H1 (cell line): ENCODE data around the gene RMRP. TPM values are rescaled to one million over a fixed set of nuclear protein-coding genes. Genes with fewer than 3 reads are reported as not detected.

Source experiments
- CTCF ChIA-PET: fragments of 300-600 bp; sonication (Branson Sonifier 250); formaldehyde crosslinking; loops from one replicate; lab custom pipeline; 2021; ENCODE audit not compliant: partially characterized antibody; lab: Charles Lee
- POLR2A ChIA-PET: fragments of 300-600 bp; sonication (Branson Sonifier 250); formaldehyde crosslinking; loops from one replicate; lab custom pipeline; 2021; ENCODE audit warnings: inconsistent platforms; ENCODE audit not compliant: partially characterized antibody; lab: Charles Lee
- DNase-seq, 2 experiments: peaks; one replicate each; pipeline versions ENCODE4 v3.0.0 to v3.0.0-alpha.2; 2010 to 2022; ENCODE audit warnings: low spot score in 2 of 2, low read depth in 1 of 2, mixed read lengths in 1 of 2
- FAIRE-seq: peaks from 2 replicates; lab custom pipeline; 2011; peaks lifted over from hg19 to GRCh38; lab: Jason Lieb, UNC
- H2AFZ ChIP-seq: 2 replicates; pipeline ENCODE4 v1.8.1; 2012; ENCODE audit warnings: low read length, inconsistent platforms
- H2AK5ac ChIP-seq: 2 replicates; pipeline ENCODE4 v1.6.1; 2013; ENCODE audit warnings: low read depth, low read length
- H2BK120ac ChIP-seq: replicated peaks from 2 replicates; pipeline ENCODE3; 2013; ENCODE audit warnings: low read depth, low read length, inconsistent platforms
- H2BK12ac ChIP-seq: 2 replicates; pipeline ENCODE4 v1.6.1; 2013; ENCODE audit warnings: low read depth, low read length
- H2BK15ac ChIP-seq: 2 replicates; pipeline ENCODE4 v1.6.1; 2013; ENCODE audit warnings: low read length
- H2BK20ac ChIP-seq: 2 replicates; pipeline ENCODE4 v1.6.1; 2013; ENCODE audit warnings: low read length
- H2BK5ac ChIP-seq: 2 replicates; pipeline ENCODE4 v1.6.1; 2013; ENCODE audit warnings: low read depth, low read length
- H3K14ac ChIP-seq: 2 replicates; pipeline ENCODE4 v1.6.1; 2013; ENCODE audit warnings: inconsistent platforms; ENCODE audit not compliant: insufficient read length
- H3K18ac ChIP-seq: 2 replicates; pipeline ENCODE4 v1.6.1; 2013; ENCODE audit warnings: low read length; ENCODE audit errors: extremely low read depth
- H3K23ac ChIP-seq: 2 replicates; pipeline ENCODE4 v1.6.1; 2013; ENCODE audit warnings: inconsistent platforms; ENCODE audit not compliant: insufficient read length
- H3K23me2 ChIP-seq: 2 replicates; pipeline ENCODE4 v1.6.1; 2013; ENCODE audit warnings: low read depth, low read length
- H3K27ac ChIP-seq: 2 replicates; pipeline ENCODE4 v1.6.1; 2011; ENCODE audit warnings: low read depth, low read length, inconsistent platforms
- H3K27me3 ChIP-seq, 4 experiments: replicated peaks in 1 of 4; 1 replicate in 1 of 4; 2 replicates in 3 of 4; pipeline versions ENCODE4 v1.6.1 to v1.8.1; 2011 to 2013; ENCODE audit warnings: low read length in 3 of 4, mild to moderate bottlenecking in 3 of 4, inconsistent platforms in 2 of 4, mixed read lengths in 2 of 4, moderate library complexity in 1 of 4; ENCODE audit not compliant: control insufficient read depth in 3 of 4, insufficient read depth in 3 of 4; ENCODE audit errors: extremely low read depth in 1 of 4
- H3K36me3 ChIP-seq, 4 experiments: 2 replicates each; pipeline versions ENCODE4 v1.6.1 to v1.8.1; 2011 to 2013; ENCODE audit warnings: mild to moderate bottlenecking in 4 of 4, low read length in 3 of 4, moderate library complexity in 2 of 4, control low read depth in 1 of 4, inconsistent platforms in 1 of 4; ENCODE audit not compliant: insufficient read depth in 4 of 4, control insufficient read depth in 2 of 4
- H3K4ac ChIP-seq: replicated peaks from 2 replicates; pipeline ENCODE3; 2013; ENCODE audit warnings: low read length, low read depth, mixed read lengths, inconsistent platforms; ENCODE audit not compliant: insufficient read length
- H3K4me1 ChIP-seq, 4 experiments: replicated peaks in 1 of 4; 1 replicate in 1 of 4; 2 replicates in 3 of 4; pipeline versions ENCODE4 v1.6.1 to v1.8.1; 2011 to 2013; ENCODE audit warnings: low read length in 3 of 4, inconsistent platforms in 2 of 4, mixed read lengths in 1 of 4; ENCODE audit not compliant: insufficient read depth in 4 of 4, control insufficient read depth in 3 of 4
- H3K4me2 ChIP-seq, 2 experiments: 2 replicates each; pipeline versions ENCODE4 v1.6.1 to v1.8.1; 2011 to 2013; ENCODE audit warnings: low read depth in 2 of 2, low read length in 2 of 2, control low read depth in 1 of 2, inconsistent platforms in 1 of 2, mild to moderate bottlenecking in 1 of 2; ENCODE audit not compliant: insufficient read depth in 1 of 2
- H3K4me3 ChIP-seq, 4 experiments: fragments of 200-600, 300-600 bp in 1 of 4; sonication (generic), shearing (Covaris generic), sonication (Bioruptor Twin) in 1 of 4; 2 replicates each; pipeline versions ENCODE4 v1.5.1 to v1.8.1; 2011 to 2016; ENCODE audit warnings: low read length in 4 of 4, low read depth in 3 of 4, control low read depth in 2 of 4, inconsistent platforms in 2 of 4, mild to moderate bottlenecking in 2 of 4, mixed read lengths in 1 of 4, moderate library complexity in 1 of 4; ENCODE audit not compliant: insufficient read depth in 2 of 4; ENCODE audit errors: extremely low read depth in 1 of 4
- H3K56ac ChIP-seq: replicated peaks from 2 replicates; pipeline ENCODE3; 2013; ENCODE audit warnings: low read depth, mild to moderate bottlenecking, mixed read lengths, low read length, inconsistent platforms; ENCODE audit not compliant: insufficient read length
- H3K79me1 ChIP-seq: 2 replicates; pipeline ENCODE4 v1.6.1; 2013; ENCODE audit warnings: low read depth, low read length, control low read depth
- H3K79me2 ChIP-seq, 2 experiments: 2 replicates each; pipeline versions ENCODE4 v1.6.1 to v1.8.1; 2012 to 2013; ENCODE audit warnings: low read length in 2 of 2, mild to moderate bottlenecking in 2 of 2, inconsistent platforms in 1 of 2; ENCODE audit not compliant: insufficient read depth in 2 of 2, control insufficient read depth in 1 of 2
- H3K9ac ChIP-seq, 4 experiments: replicated peaks in 1 of 4; 1 replicate in 1 of 4; 2 replicates in 3 of 4; pipeline versions ENCODE4 v1.6.1 to v1.8.1; 2011 to 2013; ENCODE audit warnings: low read depth in 3 of 4, low read length in 3 of 4, control low read depth in 2 of 4, mild to moderate bottlenecking in 2 of 4, moderate library complexity in 2 of 4, inconsistent platforms in 1 of 4; ENCODE audit errors: extremely low read depth in 1 of 4
- H3K9me3 ChIP-seq, 2 experiments: 2 replicates each; pipeline versions ENCODE4 v1.6.1 to v1.8.1; 2012 to 2013; ENCODE audit warnings: mild to moderate bottlenecking in 2 of 2, moderate library complexity in 2 of 2, control low read depth in 1 of 2, inconsistent platforms in 1 of 2, low read depth in 1 of 2, low read length in 1 of 2, mixed read lengths in 1 of 2; ENCODE audit not compliant: insufficient read depth in 2 of 2
- H4K20me1 ChIP-seq, 2 experiments: replicated peaks in 1 of 2; 2 replicates each; pipeline versions ENCODE3 to v1.8.1; 2011 to 2013; ENCODE audit warnings: inconsistent platforms in 2 of 2, low read length in 2 of 2, mild to moderate bottlenecking in 1 of 2; ENCODE audit not compliant: insufficient read depth in 2 of 2, control insufficient read depth in 1 of 2
- H4K5ac ChIP-seq: 2 replicates; pipeline ENCODE4 v1.6.1; 2013; ENCODE audit warnings: low read length, low read depth, mixed read lengths, inconsistent platforms; ENCODE audit not compliant: insufficient read length
- H4K8ac ChIP-seq: 2 replicates; pipeline ENCODE4 v1.8.0; 2013; ENCODE audit warnings: mild to moderate bottlenecking, moderate library complexity, low read length, inconsistent platforms; ENCODE audit not compliant: insufficient read depth; ENCODE audit errors: extremely low read depth
- H4K91ac ChIP-seq: replicated peaks from 2 replicates; pipeline ENCODE3; 2013; ENCODE audit warnings: low read length, mixed read lengths, inconsistent platforms; ENCODE audit not compliant: insufficient read length
- BACH1 ChIP-seq: IDR thresholded peaks from 2 replicates; pipeline ENCODE4 v1.6.1; 2012; ENCODE audit warnings: low read length, improper control_type of control experiment
- BRCA1 ChIP-seq: IDR thresholded peaks from 2 replicates; pipeline ENCODE4 v1.6.1; 2012; ENCODE audit warnings: low read depth, low read length, improper control_type of control experiment
- EGR1 ChIP-seq: IDR thresholded peaks from 2 replicates; pipeline ENCODE4 v1.6.1; 2011; ENCODE audit warnings: low read depth, low read length, borderline replicate concordance
- MAFK ChIP-seq: IDR thresholded peaks from 2 replicates; pipeline ENCODE4 v1.6.1; 2012; ENCODE audit warnings: low read depth, mild to moderate bottlenecking, improper control_type of control experiment, low read length
- NRF1 ChIP-seq: IDR thresholded peaks from 2 replicates; pipeline ENCODE4 v1.6.1; 2011; ENCODE audit warnings: mild to moderate bottlenecking, low read depth, low read length, improper control_type of control experiment
- PHF8 ChIP-seq: fragments of 200-600 bp; sonication (generic); conservative IDR thresholded peaks from 2 replicates; pipeline ENCODE4 v1.7.1; 2012; ENCODE audit warnings: low read depth, mild to moderate bottlenecking, inconsistent platforms, low read length, moderate library complexity
- POLR2AphosphoS5 ChIP-seq: IDR thresholded peaks from 2 replicates; pipeline ENCODE4 v1.6.1; 2011; ENCODE audit warnings: low read depth, low read length
- RXRA ChIP-seq: IDR thresholded peaks from 2 replicates; pipeline ENCODE4 v1.6.1; 2011; ENCODE audit warnings: low read depth, mild to moderate bottlenecking, low read length, moderate library complexity; ENCODE audit not compliant: insufficient read depth
- SUZ12 ChIP-seq: fragments of 200-600 bp; sonication (generic); IDR thresholded peaks from 2 replicates; pipeline ENCODE4 v1.6.1; 2012; ENCODE audit warnings: mild to moderate bottlenecking, inconsistent platforms, low read length, moderate library complexity, mixed read lengths
- TAF7 ChIP-seq: optimal IDR thresholded peaks from 2 replicates; pipeline ENCODE3; 2011; ENCODE audit warnings: low read depth, mild to moderate bottlenecking, inconsistent platforms, low read length, moderate library complexity, borderline replicate concordance
- TCF12 ChIP-seq: IDR thresholded peaks from 2 replicates; pipeline ENCODE4 v1.6.1; 2011; ENCODE audit warnings: low read depth, mild to moderate bottlenecking, low read length
- TEAD4 ChIP-seq: IDR thresholded peaks from 2 replicates; pipeline ENCODE4 v1.6.1; 2012; ENCODE audit warnings: low read depth, low read length, inconsistent platforms, mixed read lengths
- WGBS, 2 experiments: shearing (Covaris generic) in 1 of 2; methylation state at CpG; one replicate each; pipeline versions ENCODE4 v1.1.6 to v1.1.7; 2013 to 2015; ENCODE audit warnings: low lambda C conversion rate in 2 of 2, mixed read lengths in 2 of 2, inconsistent platforms in 1 of 2, low coverage in 1 of 2, missing lambda C conversion rate in 1 of 2; ENCODE audit not compliant: insufficient replicate concordance in 2 of 2, insufficient coverage in 1 of 2, insufficient read length in 1 of 2; ENCODE audit errors: extremely low coverage in 1 of 2, missing lambda C conversion rate in 1 of 2; 5-methylcytosine and 5-hydroxymethylcytosine counted together
- polyA plus RNA-seq, 7 experiments: library from polyadenylated mRNA; depleted of rRNA in 3 of 7; stranded (reverse) in 5 of 7; unstranded in 2 of 7; fragments of >200 nt in 5 of 7; fragments of 200-250 nt in 2 of 7; gene quantifications; 1 replicate in 5 of 7; 2 replicates in 1 of 7; 4 replicates in 1 of 7; pipeline versions ENCODE4 v1.2.1 to v1.2.3, GENCODE V29; 2011 to 2013; ENCODE audit warnings: missing spikeins in 2 of 7, mixed read lengths in 2 of 7
- total RNA-seq: library from RNA; stranded (reverse); fragmentation: NEBNext Ultra II Directional; extraction: Animal tissue kit (Norgen Biotek cat#: 25700); gene quantifications from 2 replicates; pipeline ENCODE4 v1.2.1, GENCODE V29; 2021

The RMRP gene
- total and polyA plus RNA-seq, 2 of the 8 experiments (the other 6 are each of a cell fraction or from before 2014, with no cell fraction given) = 169 to 14,987 TPM

DNA sequence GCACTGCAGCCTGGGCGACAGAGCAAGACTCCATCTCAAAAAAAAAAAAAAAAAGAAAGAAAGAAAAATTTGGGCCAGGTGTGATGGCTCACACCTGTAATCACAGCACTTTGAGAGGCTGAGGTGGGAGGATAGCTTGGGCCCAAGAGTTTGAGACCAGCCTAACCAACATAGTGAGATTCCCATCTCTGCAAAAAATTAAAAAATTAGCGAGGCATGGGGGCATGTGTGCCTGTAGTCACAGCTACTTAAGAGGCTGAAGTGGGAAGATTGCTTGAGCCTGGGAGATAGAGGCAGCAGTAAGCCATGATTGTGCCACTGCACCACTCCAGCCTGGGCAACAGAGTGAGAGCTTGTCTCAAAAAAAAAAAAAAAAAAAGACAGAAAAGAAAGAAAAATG is 4.2 kb downstream of the RMRP start:
- Histone ChIP-seq H3K4me1 (peaks cover 2 to 17% (median 12%) of the 10 kb centered on the region in 4 experiments; a peak in 6 of 7 replicates), H3K18ac (no peak overlapping the region), H3K9me3 (no peaks in the 10 kb centered on the region), H3K56ac (no peak overlapping the region), H3K23ac (no peak overlapping the region), H4K5ac (no peak overlapping the region), H4K20me1 (no peaks in the 10 kb centered on the region), H2BK12ac (no peak overlapping the region), H2BK120ac (no peak overlapping the region), H4K91ac (no peak overlapping the region), H3K27me3 (peaks cover 0 to 7% (median 0%) of the 10 kb centered on the region in 4 experiments; a peak in 1 of 7 replicates), H3K36me3 (no peaks in the 10 kb centered on the region), H3K79me2 (no peaks in the 10 kb centered on the region), H3K14ac (no peak overlapping the region), H2AK5ac (no peak overlapping the region), H3K4me2 (no peak overlapping the region), H3K4me3 (no peak overlapping the region), H2BK15ac (no peak overlapping the region), H3K79me1 (no peaks in the 10 kb centered on the region), H2BK5ac (no peak overlapping the region), H3K27ac (no peak overlapping the region), H3K9ac (no peak overlapping the region), H3K4ac (no peak overlapping the region), H2AFZ (no peak overlapping the region), H4K8ac (no peak overlapping the region), H3K23me2 (peaks cover 8% of the 10 kb centered on the region), H2BK20ac (no peak overlapping the region)
- FAIRE-seq = no peak
- ChIA-PET POLR2A (interaction anchor here (0.8 kb wide), 1 partner anchor 30 kb away, joined by 3 read pairs; no protein-coding TSS in a partner anchor), CTCF (interaction anchor here (0.6 to 15.9 kb wide), 4 partner anchors 26 to 1833 kb away, joined by 3 to 347 read pairs (median 4); partner anchors contain the start of gene TPM2)
- DNase-seq = no peak
- no peak for TF ChIP-seq NRF1
- TF ChIP-seq POLR2AphosphoS5 = no peak
- no peak for TF ChIP-seq BACH1
- no peak for TF ChIP-seq PHF8
- no peak for TF ChIP-seq BRCA1
- no peak for TF ChIP-seq TCF12
- no peak for TF ChIP-seq TAF7
- no peak for TF ChIP-seq MAFK
- TF ChIP-seq RXRA = no peak
- no peak for TF ChIP-seq EGR1
- TF ChIP-seq SUZ12 = no peak
- no peak for TF ChIP-seq TEAD4
- 75% methylated on average over 2 of the region's 2 CpGs; no CpG with 5 or more reads in 1 of the 2 experiments for WGBS, 2 experiments
